CD4-positive, alpha-beta T cell treated with Interferon alpha-2 for 1 hour (primary cell): ENCODE measurements around the gene KIR3DL2.
"Not testable (repeated sequence)": the region's sequence is repeated elsewhere in the genome, so short reads cannot be mapped to it uniquely, and the experiment has no call there.

Experiments used
- DNase-seq, 2 donors: peaks; one replicate each; pipeline ENCODE4 v3.0.0-alpha.2; 2020 to 2022

KIR3DL2 gene

GRCh38 chr19:54850061-54850640, at the start of gene KIR3DL2:
Gene KIR3DL2, plus strand, starts transcription at chr19:54850443. Its CDS starts 33 bp downstream, at chr19:54850476.
- DNase-seq, result peak in 1 of 2 donors; percentile 17

DNA sequence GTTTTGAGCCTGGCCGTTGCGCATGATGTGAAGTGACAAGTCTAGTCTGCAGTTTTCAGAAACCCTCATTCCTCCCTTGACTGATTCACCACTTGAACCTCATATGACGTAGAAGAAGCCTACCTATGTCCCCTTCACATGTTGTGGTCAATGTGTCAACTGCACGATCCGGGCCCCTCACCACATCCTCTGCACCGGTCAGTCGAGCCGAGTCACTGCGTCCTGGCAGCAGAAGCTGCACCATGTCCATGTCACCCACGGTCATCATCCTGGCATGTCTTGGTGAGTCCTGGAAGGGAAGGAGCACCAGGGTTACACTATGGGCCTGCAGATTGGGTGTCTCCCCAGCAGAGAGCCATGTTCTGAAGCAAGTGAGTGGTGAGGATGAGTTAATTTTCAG, 46.8 kb upstream of the KIR3DL2 start, which contains the start of gene KIR2DL4:
Gene KIR2DL4 (plus strand): TSS at position 201 of the 400 bp plus-strand sequence. CDS start 42 bp downstream, at position 243.
- DNase-seq, result peak in 1 of 2 donors; percentile 17

GRCh38 chr19:54804101-54804500, 46.1 kb upstream of the KIR3DL2 start:
- DNase-seq, result no peak

DNA sequence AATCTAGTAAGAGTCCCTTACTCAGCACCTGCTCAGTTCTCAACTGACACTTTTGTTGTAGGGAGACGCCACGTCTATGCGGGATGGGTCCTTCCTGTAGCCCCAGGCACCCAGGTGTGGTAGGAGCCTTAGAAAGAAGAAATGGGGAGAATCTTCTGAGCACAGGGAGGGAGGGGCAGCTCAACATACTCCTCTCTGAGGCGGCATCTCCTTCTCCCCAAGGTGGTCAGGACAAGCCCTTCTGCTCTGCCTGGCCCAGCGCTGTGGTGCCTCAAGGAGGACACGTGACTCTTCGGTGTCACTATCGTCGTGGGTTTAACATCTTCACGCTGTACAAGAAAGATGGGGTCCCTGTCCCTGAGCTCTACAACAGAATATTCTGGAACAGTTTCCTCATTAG, 45.7 kb upstream of the KIR3DL2 start:
- no peak for DNase-seq

DNA sequence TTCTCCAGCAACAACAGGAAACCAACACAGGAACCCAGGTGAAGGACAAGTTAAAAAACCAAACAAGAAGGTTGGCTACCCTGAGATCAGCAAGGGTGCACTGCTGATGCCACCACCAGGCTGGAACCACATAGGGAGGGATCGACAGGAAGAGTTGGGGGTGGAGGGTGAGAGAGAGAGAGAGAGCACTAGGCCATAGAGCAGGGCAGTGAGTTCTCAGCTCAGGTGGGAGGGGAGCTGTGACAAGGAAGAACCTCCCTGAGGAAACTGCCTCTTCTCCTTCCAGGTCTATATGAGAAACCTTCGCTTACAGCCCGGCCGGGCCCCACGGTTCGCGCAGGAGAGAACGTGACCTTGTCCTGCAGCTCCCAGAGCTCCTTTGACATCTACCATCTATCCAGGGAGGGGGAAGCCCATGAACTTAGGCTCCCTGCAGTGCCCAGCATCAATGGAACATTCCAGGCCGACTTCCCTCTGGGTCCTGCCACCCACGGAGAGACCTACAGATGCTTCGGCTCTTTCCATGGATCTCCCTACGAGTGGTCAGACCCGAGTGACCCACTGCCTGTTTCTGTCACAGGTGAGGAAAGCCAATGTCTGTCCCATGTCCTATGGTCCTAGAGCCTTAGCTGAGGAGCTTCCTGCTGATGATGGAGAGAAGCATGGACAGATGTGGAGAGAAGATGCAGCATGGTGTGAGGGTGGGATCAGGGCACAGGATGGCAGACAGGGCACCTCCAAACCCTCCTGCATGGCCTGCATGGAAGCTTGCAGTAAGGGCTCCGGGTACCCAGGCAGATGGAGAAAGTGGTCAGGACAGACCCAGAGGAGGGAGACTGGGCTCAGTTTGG, 44.4 kb upstream of the KIR3DL2 start:
- DNase-seq, result no peak

DNA sequence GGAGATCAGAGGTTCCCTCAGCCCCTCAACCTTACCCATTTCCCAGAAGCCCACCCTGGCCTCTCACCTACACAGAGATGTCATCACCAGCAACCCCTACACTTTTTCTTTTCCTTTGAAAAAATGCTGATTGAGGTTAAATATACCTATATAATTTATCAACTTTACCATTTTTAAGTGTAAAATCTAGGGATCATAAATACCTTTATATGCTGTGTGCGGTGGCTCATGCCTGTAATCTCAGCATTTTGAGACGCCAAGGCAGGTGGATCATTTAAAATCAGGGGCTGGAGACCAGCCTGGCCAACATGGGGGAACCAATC, 43.8 kb upstream of the KIR3DL2 start:
- no peak for DNase-seq

GRCh38 chr19:54814571-54814970, 35.7 kb upstream of the KIR3DL2 start:
- DNase-seq, result not testable (repeated sequence)

DNA sequence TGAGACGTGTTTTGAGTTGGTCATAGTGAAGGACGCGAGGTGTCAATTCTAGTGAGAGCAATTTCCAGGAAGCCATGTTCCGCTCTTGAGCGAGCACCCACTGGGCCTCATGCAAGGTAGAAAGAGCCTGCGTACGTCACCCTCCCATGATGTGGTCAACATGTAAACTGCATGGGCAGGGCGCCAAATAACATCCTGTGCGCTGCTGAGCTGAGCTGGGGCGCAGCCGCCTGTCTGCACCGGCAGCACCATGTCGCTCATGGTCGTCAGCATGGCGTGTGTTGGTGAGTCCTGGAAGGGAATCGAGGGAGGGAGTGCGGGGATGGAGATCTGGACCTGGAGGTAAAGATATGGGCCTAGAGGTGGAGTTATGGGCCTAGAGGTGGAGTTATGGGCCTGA, 34.0 kb upstream of the KIR3DL2 start, which contains the start of gene KIR3DL1:
Gene KIR3DL1 (plus strand): TSS at position 218 of the 400 bp plus-strand sequence.
- DNase-seq, result peak in 1 of 2 donors; percentile 3

DNA sequence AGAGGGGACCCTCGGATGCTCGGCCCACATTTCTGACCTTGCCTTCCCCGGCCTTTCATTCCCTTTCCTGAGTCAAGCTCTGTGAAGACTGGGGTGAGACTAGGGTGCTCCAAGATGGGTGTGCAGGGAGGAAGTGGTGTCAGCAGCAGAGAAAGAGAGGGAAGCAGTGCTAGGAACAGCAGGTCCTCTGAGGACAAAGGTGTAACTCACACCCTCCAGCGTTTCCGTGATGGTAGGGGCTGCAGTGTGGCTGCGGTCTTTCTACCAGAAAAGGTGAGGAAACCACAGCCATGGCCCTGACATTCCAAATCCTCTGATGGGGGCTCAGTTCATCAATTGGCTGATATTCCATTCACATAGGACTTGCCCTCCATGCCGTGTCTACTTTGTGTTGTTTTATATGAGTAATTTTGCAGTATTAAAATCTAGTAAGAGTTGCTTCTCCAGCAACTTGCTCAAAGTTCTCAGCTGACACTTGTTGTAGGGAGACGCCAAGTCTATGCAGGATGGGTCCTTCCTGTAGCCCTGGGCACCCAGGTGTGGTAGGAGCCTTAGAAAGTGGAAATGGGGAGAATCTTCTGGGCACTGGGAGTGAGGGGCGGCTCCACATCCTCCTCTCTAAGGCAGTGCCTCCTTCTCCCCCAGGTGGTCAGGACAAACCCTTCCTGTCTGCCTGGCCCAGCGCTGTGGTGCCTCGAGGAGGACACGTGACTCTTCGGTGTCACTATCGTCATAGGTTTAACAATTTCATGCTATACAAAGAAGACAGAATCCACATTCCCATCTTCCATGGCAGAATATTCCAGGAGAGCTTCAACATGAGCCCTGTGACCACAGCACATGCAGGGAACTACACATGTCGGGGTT, 32.3 kb upstream of the KIR3DL2 start:
- DNase-seq, result no peak

GRCh38 chr19:54824416-54824815, 25.8 kb upstream of the KIR3DL2 start:
- DNase-seq, result not testable (repeated sequence)

DNA sequence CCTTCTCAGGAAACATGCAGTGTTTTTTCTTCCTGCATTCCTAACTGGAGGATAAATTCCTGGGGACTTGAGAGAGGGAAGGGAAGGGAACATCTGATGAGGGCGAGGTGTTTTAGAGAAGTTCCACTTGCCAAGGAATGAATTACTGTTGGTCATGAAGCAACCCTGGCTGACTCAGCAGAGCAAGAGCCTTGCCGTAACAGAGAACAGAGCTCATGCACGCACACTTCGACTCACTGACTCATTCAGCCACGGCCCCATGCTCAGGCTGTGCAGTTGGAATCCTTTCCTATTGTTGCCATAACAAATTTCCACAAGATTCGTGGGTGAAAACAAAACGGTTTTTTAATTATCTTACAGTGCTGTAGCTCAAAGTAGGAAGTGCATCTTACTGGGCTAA, 24.9 kb upstream of the KIR3DL2 start:
- DNase-seq, result peak in 1 of 2 donors; percentile 59

DNA sequence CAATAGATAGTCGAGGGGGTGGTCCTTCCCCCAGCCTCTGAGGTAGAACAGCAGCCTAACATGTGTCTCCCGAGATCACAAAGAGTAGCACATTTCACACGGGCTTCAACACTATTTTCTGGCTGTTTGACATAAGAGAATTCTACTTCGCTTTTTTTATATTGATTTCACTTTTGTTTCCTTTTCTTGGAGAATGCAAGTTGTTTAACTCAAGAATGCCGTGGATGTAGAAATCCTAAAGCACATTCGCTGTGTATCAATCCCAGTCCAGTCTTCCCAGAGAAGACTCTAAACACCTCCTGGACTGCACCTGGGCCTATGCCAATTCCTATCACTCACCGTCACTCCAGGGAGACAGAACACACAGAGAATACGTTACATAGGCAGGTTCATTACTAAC, 22.2 kb upstream of the KIR3DL2 start:
- DNase-seq, result not testable (repeated sequence)

DNA sequence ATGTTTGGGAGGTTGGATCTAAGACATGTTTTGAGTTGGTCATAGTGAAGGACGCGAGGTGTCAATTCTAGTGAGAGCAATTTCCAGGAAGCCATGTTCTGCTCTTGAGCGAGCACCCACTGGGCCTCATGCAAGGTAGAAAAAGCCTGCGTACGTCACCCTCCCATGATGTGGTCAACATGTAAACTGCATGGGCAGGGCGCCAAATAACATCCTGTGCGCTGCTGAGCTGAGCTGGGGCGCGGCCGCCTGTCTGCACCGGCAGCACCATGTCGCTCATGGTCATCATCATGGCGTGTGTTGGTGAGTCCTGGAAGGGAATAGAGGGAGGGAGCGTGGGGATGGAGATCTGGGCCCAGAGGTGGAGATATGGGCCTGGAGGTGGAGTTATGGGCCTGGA, 17.7 kb upstream of the KIR3DL2 start, which contains the start of gene KIR2DS4:
Gene KIR2DS4 (plus strand): TSS at position 181 of the 400 bp plus-strand sequence.
- not testable (repeated sequence) for DNase-seq

GRCh38 chr19:54835126-54835525, 15.1 kb upstream of the KIR3DL2 start:
- DNase-seq, result not testable (repeated sequence)

GRCh38 chr19:54837522-54837921, 12.7 kb upstream of the KIR3DL2 start:
- not testable (repeated sequence) for DNase-seq

DNA sequence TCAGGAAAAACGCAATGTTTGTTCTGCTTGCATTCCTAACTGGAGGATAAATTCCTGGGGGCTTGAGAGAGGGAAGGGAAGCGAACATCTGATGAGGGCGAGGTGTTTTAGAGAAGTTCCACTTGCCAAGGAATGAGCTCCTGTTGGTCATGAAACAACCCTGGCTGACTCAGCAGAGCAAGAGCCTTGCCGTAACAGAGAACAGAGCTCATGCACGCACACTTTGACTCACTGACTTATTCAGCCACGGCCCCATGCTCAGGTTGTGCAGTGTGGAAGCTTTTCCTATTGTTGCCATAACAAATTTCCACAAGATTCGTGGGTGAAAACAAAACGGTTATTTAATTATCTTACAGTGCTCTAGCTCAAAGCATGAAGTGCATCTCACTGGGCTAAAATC, 7.1 kb upstream of the KIR3DL2 start:
- not testable (repeated sequence) for DNase-seq

GRCh38 chr19:54850930-54851329, 687 bp downstream of the KIR3DL2 start:
- DNase-seq, result no peak

DNA sequence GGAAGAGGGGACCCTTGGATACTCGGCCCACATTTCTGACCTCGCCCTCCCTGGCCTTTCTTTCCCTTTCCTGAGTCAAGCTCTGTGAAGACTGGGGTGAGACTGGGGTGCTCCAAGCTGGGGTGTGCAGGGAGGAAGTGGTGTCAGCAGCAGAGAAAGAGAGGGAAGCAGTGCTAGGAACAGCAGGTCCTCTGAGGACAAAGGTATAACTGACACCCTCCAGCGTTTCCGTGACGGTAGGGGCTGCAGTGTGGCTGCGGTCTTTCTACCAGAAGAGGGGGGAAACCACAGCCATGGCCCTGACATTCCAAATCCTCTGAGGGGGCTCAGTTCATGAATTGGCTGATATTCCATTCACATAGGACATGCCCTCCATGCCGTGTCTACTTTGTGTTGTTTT, 1.1 kb downstream of the KIR3DL2 start:
- DNase-seq, result no peak

- DNase-seq, result not testable (repeated sequence)
Observed at GRCh38 chr19:54855241-54855640, 5.0 kb downstream of the KIR3DL2 start.

- DNase-seq, result not testable (repeated sequence)
Observed at GRCh38 chr19:54858476-54858875, 8.2 kb downstream of the KIR3DL2 start.

GRCh38 chr19:54859421-54859820, 9.2 kb downstream of the KIR3DL2 start:
- DNase-seq, result peak in 1 of 2 donors; percentile 39

- DNase-seq, result not testable (repeated sequence)
Observed at GRCh38 chr19:54863459-54863858, 13.2 kb downstream of the KIR3DL2 start.

GRCh38 chr19:54871696-54872095, 21.5 kb downstream of the KIR3DL2 start:
- no peak for DNase-seq
